Testis (tissue), 5 donors: ENCODE results near the gene P2RY6. TPM values are rescaled to one million over a fixed set of nuclear protein-coding genes. Genes with fewer than 3 reads are reported as not detected.

Source experiments
- DNase-seq: peaks from one replicate; pipeline ENCODE4 v3.0.0-alpha.2; 2019
- H3K27ac ChIP-seq, 2 donors: fragments of 200-600 bp; sonication (generic); one replicate each; pipeline ENCODE4 v1.5.1; 2019
- H3K27me3 ChIP-seq: fragments of 200-600 bp; sonication (generic); one replicate; pipeline ENCODE4 v1.5.1; 2019
- H3K36me3 ChIP-seq: fragments of 200-600 bp; sonication (generic); one replicate; pipeline ENCODE4 v1.5.1; 2017; ENCODE audit warnings: low read depth; ENCODE audit errors: missing control alignments
- H3K4me1 ChIP-seq: fragments of 200-600 bp; sonication (generic); one replicate; pipeline ENCODE4 v1.5.1; 2019
- H3K4me3 ChIP-seq, 2 donors: fragments of 200-600 bp; sonication (generic); one replicate each; pipeline ENCODE4 v1.5.1; 2017 to 2019
- H3K9me3 ChIP-seq: fragments of 200-600 bp; sonication (generic); one replicate; pipeline ENCODE4 v1.5.1; 2017
- CTCF ChIP-seq, 3 experiments: fragments of 450-650 bp in 2 of 3; fragments of 200-600 bp in 1 of 3; sonication (generic) in 1 of 3; IDR thresholded peaks; one replicate each; pipeline ENCODE4 v1.5.1; 2016 to 2019; ENCODE audit warnings: antibody characterized with exemption in 3 of 3, mild to moderate bottlenecking in 2 of 3, moderate library complexity in 1 of 3
- POLR2A ChIP-seq: fragments of 450-650 bp; IDR thresholded peaks from one replicate; pipeline ENCODE4 v1.6.1; 2017; ENCODE audit warnings: antibody characterized with exemption, mild to moderate bottlenecking, moderate library complexity
- WGBS, 2 donors: methylation state at CpG; one replicate each; pipeline ENCODE4 v1.1.5; 2018; 5-methylcytosine and 5-hydroxymethylcytosine counted together
- intact Hi-C: fragments of 100-400 bp; cut with DNase I; formaldehyde crosslinking; loops from one replicate; pipeline ENCODE4 v1.15.1; 2023; ENCODE audit warnings: low total_unique reads
- long read RNA-seq, 2 donors: transcript quantifications; one replicate each; lab custom pipeline, GENCODE V29; 2026
- polyA plus RNA-seq: library from polyadenylated mRNA; stranded (reverse); fragments of 350-450 nt; fragmentation: Illumina TruSeq; extraction: RNeasy Lipid Tissue Mini Kit (QIAGEN cat#74804); gene quantifications from one replicate; pipeline ENCODE4 v1.2.3, GENCODE V29; 2014; ENCODE audit warnings: low read depth, low replicate concordance; ENCODE audit not compliant: insufficient read depth
- total RNA-seq, 2 donors: library from RNA; depleted of rRNA; stranded (reverse); fragments of >200 nt; gene quantifications; one replicate each; pipeline ENCODE4 v1.2.3, GENCODE V29; 2016

The P2RY6 gene
- total RNA-seq = under 1 TPM; 0.25 to 0.47 TPM
- polyA plus RNA-seq = 2.7 TPM
- long read RNA-seq, donor 1, partial matches to known transcripts = 0 of 1 reads
- long read RNA-seq, donor 1, other reads (novel, unspliced or antisense) = 0 of 1 reads
- long read RNA-seq, donor 2, partial matches to known transcripts = 0 of 1 reads
- long read RNA-seq, donor 2, other reads (novel, unspliced or antisense) = 0 of 1 reads

DNA sequence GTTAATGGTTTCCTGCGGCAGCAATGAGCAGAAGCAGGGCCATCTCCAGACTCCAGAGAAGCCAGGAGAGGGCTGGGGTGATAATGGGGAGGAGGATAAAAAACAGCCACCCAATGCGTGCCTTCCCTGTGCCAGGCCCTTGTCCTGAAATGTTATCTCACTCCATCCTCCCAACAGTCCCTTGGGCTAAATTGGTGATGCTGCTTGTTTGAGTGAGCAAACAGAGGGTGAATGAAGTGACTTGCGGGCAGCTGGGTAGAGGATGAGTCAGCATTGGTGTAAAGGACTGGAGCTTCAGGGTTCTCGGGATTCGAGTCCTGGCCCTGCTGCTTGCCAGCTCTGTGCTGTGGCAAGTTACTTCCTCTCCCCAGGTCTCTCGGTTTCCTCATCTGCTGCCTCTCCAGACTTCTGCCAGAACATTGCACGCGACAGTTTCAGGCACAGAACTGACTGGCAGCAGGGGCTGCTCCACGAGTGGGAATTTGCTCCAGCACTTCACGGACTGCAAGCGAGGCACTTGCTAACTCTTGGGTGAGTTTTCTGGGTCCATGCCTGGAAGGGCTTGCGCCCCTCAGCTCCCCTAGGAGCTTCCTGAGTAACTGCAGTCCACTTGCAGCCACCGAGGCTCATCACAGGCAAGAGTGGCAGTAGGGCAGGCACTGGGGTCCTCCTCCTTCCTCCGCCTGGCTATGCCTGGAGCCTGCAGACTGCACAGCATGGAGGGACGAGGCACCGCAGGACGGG, at the start of gene P2RY6:
TSS of gene P2RY6 (plus strand) at position 403 of the 744 bp plus-strand sequence. CDS start 24,181 bp downstream, outside the sequence.
- 86 to 87% methylated on average over 16 to 17 of the region's 17 CpGs for WGBS, 2 donors
- Histone ChIP-seq H3K9me3 (no peaks in the 10 kb centered on the region), H3K4me1 (no peaks in the 10 kb centered on the region), H3K36me3 (no peaks in the 10 kb centered on the region), H3K27ac (no peak within 1 kb of the TSS), H3K4me3 (no peak within 1 kb of the TSS), H3K27me3 (no peaks in the 10 kb centered on the region)
- intact Hi-C loops = no loop called here
- DNase-seq = no peak
- TF ChIP-seq POLR2A (no peak), CTCF (IDR thresholded peaks at IDR 0.05) (no peak)

- 86 to 91% methylated on average over 10 of the region's 10 CpGs for WGBS, 2 donors
- Histone ChIP-seq H3K27me3 (no peaks in the 10 kb centered on the region), H3K27ac (no peak overlapping the region), H3K4me3 (no peak overlapping the region), H3K4me1 (no peaks in the 10 kb centered on the region), H3K36me3 (no peaks in the 10 kb centered on the region), H3K9me3 (no peaks in the 10 kb centered on the region)
- DNase-seq = no peak
- intact Hi-C loops = no loop called here
- TF ChIP-seq POLR2A (no peak), CTCF (IDR thresholded peaks at IDR 0.05) (no peak)
Observed at GRCh38 chr11:73223998-73224730, 48.0 kb upstream of the P2RY6 start.

DNA sequence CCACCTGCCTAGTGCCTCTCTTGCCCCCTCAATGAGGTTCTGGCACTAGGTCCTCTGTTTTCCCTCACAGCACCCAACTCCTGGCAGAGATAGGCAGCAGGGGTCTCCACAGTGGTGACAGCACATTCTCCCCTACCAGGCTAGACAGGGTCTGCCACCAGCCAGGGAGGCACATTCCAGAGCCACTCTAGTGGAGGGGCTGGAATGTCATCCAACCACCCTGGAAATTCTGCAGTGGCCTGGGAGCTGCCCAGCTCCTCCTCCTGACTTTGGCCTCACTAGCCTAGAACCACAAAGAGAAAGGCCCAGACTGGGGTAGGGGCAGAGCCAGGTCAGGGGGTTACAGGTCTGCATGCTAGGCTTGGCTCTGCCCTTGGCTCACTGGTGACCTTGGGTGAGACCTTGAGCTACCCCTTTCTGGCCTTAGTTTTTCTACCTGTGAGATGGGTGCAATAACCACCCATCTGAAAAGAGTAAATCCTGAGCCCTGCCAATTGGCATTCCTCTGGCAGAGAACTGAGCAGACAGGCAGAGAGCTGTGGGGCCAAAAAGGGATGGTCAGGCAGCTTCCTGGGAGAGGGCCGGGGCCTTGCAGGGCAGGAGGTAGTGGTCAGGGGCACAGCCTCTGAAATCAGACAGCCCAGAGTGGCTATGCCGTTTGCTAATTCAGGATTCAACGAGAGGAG, 47.0 kb upstream of the P2RY6 start:
- Histone ChIP-seq H3K9me3 (no peaks in the 10 kb centered on the region), H3K27me3 (no peaks in the 10 kb centered on the region), H3K27ac (no peak overlapping the region), H3K36me3 (no peaks in the 10 kb centered on the region), H3K4me3 (no peak overlapping the region), H3K4me1 (no peaks in the 10 kb centered on the region)
- DNase-seq = no peak
- TF ChIP-seq CTCF (IDR thresholded peaks at IDR 0.05) (no peak), POLR2A (no peak)
- intact Hi-C loops = no loop called here
- WGBS, 2 donors = 72 to 80% methylated on average over 1 to 3 of the region's 3 CpGs

DNA sequence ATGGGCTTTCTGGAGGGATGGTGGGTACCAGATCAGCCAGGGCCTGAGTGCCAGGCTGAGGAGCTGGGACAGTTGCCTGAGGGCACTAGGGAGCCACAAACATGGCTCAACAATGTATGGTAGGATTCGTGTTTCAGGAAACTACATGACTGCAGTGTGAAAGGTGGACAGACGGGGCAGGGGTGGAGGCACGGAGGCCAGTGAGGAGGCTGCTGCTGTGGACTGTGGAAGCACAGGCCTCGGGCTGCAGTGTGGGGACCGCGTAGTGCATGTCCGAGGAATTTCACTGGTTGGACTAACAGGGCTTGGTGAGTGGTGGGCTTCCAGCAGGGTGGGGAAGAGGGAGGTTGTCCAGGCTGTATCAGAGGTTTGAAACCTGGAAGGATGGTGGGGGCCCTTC, 46.3 kb upstream of the P2RY6 start:
- Histone ChIP-seq H3K27me3 (no peaks in the 10 kb centered on the region), H3K36me3 (no peaks in the 10 kb centered on the region), H3K4me3 (no peak overlapping the region), H3K9me3 (no peaks in the 10 kb centered on the region), H3K27ac (no peak overlapping the region), H3K4me1 (no peaks in the 10 kb centered on the region)
- TF ChIP-seq CTCF (IDR thresholded peaks at IDR 0.05) (no peak), POLR2A (no peak)
- intact Hi-C loops = no loop called here
- WGBS, 2 donors = 94 to 97% methylated on average over 7 of the region's 7 CpGs
- DNase-seq = no peak
